ENCODE measurements around the gene SCN1A. TPM values are rescaled to one million over a fixed set of nuclear protein-coding genes. Genes with fewer than 3 reads are reported as not detected.
"Not testable (repeated sequence)": the region's sequence is repeated elsewhere in the genome, so short reads cannot be mapped to it uniquely, and the experiment has no call there.

SCN1A gene
- total RNA-seq, 1 donor from 2014 or later: 1.8 TPM

DNA sequence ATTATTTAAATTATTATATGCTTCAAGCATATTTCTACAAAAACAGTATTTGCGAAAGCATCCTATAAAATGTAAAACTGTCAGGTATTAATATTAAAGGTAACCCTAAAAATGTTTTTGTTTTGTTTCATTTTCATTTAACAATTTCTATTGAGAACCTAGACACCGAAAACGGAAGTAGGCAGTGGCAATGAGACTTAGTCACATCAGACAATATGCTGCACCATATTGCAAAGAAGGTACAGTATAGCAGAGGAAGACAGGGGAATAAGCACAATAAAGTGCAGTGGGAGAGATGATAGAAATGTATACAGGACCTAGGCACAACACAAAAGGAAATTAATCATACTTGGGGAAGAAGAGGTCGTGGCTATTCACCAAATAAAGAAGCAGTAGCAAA lies 12.2 kb downstream of the SCN1A start:
- H3K4me1 Mint-ChIP-seq (ENCODE audit: low read depth, unreplicated experiment): no peaks in the 10 kb centered on the region
- TF ChIP-seq, protein P1, sequence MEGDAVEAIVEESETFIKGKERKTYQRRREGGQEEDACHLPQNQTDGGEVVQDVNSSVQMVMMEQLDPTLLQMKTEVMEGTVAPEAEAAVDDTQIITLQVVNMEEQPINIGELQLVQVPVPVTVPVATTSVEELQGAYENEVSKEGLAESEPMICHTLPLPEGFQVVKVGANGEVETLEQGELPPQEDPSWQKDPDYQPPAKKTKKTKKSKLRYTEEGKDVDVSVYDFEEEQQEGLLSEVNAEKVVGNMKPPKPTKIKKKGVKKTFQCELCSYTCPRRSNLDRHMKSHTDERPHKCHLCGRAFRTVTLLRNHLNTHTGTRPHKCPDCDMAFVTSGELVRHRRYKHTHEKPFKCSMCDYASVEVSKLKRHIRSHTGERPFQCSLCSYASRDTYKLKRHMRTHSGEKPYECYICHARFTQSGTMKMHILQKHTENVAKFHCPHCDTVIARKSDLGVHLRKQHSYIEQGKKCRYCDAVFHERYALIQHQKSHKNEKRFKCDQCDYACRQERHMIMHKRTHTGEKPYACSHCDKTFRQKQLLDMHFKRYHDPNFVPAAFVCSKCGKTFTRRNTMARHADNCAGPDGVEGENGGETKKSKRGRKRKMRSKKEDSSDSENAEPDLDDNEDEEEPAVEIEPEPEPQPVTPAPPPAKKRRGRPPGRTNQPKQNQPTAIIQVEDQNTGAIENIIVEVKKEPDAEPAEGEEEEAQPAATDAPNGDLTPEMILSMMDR (IDR thresholded peaks at IDR 0.05; ENCODE audit: partially characterized antibody, unreplicated experiment): no peak
- DNase-seq: no peak
- no peak overlapping the region for H3K4me3 Mint-ChIP-seq (ENCODE audit: unreplicated experiment)
- H3K36me3 Mint-ChIP-seq (ENCODE audit: unreplicated experiment): peaks cover 10% of the 10 kb centered on the region
- no peaks in the 10 kb centered on the region for H3K9me3 Mint-ChIP-seq (ENCODE audit: unreplicated experiment)
- H3K27me3 Mint-ChIP-seq (ENCODE audit: unreplicated experiment): peaks cover 1% of the 10 kb centered on the region
- H3K27ac Mint-ChIP-seq (ENCODE audit: unreplicated experiment): no peak overlapping the region

DNA sequence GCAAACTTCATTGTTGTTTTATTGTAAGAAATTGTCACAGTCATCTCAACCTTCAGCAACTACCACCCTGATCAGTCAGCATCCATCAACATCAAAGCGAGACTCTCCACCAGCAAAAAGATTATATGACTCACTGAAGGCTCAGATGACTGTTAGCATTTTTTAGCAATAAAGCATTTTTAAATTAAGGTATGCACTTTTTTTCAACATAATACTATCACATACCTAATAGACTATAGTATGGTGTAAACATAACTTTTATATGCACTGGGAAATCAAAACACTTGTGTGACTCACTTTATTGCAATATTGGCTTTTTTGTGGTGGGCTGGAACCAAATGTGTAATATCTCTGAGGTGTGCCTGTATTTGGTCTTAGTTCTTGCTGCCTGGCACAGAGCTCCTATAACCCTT lies 15.6 kb downstream of the SCN1A start:
- Mint-ChIP-seq H3K4me3 (ENCODE audit: unreplicated experiment) (no peak overlapping the region), H3K9me3 (ENCODE audit: unreplicated experiment) (no peaks in the 10 kb centered on the region), H3K27me3 (ENCODE audit: unreplicated experiment) (no peaks in the 10 kb centered on the region), H3K4me1 (ENCODE audit: low read depth, unreplicated experiment) (no peaks in the 10 kb centered on the region), H3K36me3 (ENCODE audit: unreplicated experiment) (peaks cover 15% of the 10 kb centered on the region), H3K27ac (ENCODE audit: unreplicated experiment) (no peak overlapping the region)
- DNase-seq: no peak
- TF ChIP-seq, protein P1 (IDR thresholded peaks at IDR 0.05; ENCODE audit: partially characterized antibody, unreplicated experiment): no peak

DNA sequence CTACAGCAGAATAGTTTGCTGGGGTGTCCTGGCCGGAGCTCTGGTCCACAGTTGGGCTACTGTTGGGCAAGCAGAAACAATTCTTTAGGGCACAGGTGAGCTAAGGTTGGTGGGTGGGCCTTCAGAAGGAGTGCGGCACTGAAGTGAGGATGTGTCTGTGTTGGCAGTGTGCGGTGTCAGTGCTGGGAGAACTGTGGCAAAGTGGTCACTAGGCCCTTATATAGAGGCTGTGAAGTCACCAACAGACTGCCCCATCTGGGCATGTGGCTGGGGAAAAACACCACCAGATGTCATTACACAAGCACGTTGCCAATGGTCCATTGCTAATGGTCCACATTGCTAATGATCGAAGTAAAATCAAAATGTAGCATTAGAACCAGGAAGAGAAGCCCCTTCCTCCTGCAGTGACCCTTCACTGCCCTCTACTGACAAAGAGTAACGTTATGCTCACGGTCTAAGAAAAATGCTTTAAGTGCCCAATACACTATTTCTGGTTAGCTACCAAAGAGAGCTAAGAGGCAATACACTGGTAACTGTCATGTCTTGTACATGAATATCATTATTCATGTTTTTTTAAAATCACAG lies 21.3 kb downstream of the SCN1A start:
- Mint-ChIP-seq H3K27me3 (ENCODE audit: unreplicated experiment) (peaks cover 1% of the 10 kb centered on the region), H3K4me3 (ENCODE audit: unreplicated experiment) (no peak overlapping the region), H3K36me3 (ENCODE audit: unreplicated experiment) (peaks cover 14% of the 10 kb centered on the region), H3K9me3 (ENCODE audit: unreplicated experiment) (peaks cover 8% of the 10 kb centered on the region), H3K4me1 (ENCODE audit: low read depth, unreplicated experiment) (peaks cover 6% of the 10 kb centered on the region), H3K27ac (ENCODE audit: unreplicated experiment) (peak overlapping the region; percentile 83)
- peak; percentile 47 for DNase-seq
- TF ChIP-seq, protein P1 (IDR thresholded peaks at IDR 0.05; ENCODE audit: partially characterized antibody, unreplicated experiment): peak; percentile 31

DNA sequence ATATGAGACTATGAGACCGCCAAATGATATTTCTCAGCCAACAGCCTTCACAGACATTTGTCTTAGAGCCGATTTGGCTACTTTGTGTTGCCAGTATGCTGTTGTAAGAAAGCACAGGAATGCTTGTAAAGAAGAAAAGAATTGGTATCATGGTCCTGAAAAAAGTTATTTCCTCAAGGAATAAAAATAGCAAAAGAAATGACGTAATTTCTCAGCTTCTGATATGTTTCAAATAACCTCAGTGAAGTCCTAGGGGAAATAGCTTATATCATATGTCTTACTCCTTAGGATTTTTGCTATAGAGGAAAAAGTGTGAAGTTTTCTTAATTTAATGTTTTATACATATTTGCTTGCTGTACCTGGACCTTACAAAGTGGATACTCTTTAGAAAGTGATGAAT lies 23.0 kb downstream of the SCN1A start:
- no peaks in the 10 kb centered on the region for H3K36me3 Mint-ChIP-seq (ENCODE audit: unreplicated experiment)
- H3K27ac Mint-ChIP-seq (ENCODE audit: unreplicated experiment): no peak overlapping the region
- H3K27me3 Mint-ChIP-seq (ENCODE audit: unreplicated experiment): peaks cover 2% of the 10 kb centered on the region
- no peak overlapping the region for H3K4me3 Mint-ChIP-seq (ENCODE audit: unreplicated experiment)
- TF ChIP-seq, protein P1 (IDR thresholded peaks at IDR 0.05; ENCODE audit: partially characterized antibody, unreplicated experiment): no peak
- H3K9me3 Mint-ChIP-seq (ENCODE audit: unreplicated experiment): peaks cover 8% of the 10 kb centered on the region
- H3K4me1 Mint-ChIP-seq (ENCODE audit: low read depth, unreplicated experiment): peaks cover 6% of the 10 kb centered on the region
- DNase-seq: no peak

DNA sequence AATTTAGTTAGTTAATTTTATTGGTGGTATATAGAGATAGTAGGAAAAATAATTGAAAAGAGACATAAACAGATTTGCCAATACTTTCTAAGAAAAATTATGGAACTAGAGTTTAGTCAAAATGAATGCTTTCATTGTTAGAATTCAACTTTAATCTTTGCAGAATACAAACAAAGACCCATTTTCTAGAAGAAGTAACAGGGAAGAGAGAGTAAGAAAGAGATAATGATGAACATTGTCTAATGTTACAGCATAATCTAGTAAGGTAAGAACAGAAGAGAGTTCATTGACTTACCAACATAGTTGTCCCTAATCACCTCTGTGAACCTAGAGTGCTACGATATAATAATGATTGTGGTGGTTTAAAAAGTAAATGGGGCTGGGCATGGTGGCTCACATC lies 23.7 kb downstream of the SCN1A start:
- Mint-ChIP-seq H3K4me3 (ENCODE audit: unreplicated experiment) (no peak overlapping the region), H3K4me1 (ENCODE audit: low read depth, unreplicated experiment) (peaks cover 6% of the 10 kb centered on the region), H3K27ac (ENCODE audit: unreplicated experiment) (no peak overlapping the region), H3K36me3 (ENCODE audit: unreplicated experiment) (no peaks in the 10 kb centered on the region), H3K27me3 (ENCODE audit: unreplicated experiment) (peaks cover 2% of the 10 kb centered on the region), H3K9me3 (ENCODE audit: unreplicated experiment) (peaks cover 8% of the 10 kb centered on the region)
- DNase-seq: no peak
- TF ChIP-seq, protein P1 (IDR thresholded peaks at IDR 0.05; ENCODE audit: partially characterized antibody, unreplicated experiment): no peak

DNA sequence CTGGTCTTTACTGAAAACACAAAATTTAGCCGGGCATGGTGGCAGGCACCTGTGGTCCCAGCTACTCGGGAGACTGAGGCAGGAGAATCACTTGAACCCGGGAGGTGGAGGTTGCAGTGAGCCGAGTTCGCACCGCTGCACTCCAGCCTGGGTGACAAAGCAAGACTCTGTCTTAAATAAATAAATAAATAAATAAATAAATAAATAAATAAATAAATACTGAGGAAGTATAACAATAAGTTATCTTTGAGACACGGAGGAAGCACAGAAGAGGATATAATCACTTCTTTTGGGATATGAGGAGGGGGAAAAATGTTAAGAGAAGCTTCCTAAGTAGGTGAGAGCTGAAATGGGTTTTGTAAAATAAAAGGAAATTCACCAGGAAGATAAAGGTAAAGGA lies 24.5 kb downstream of the SCN1A start:
- not testable (repeated sequence) for H3K4me3 Mint-ChIP-seq (ENCODE audit: unreplicated experiment); H3K27me3 Mint-ChIP-seq (ENCODE audit: unreplicated experiment); H3K9me3 Mint-ChIP-seq (ENCODE audit: unreplicated experiment); H3K27ac Mint-ChIP-seq (ENCODE audit: unreplicated experiment); DNase-seq; H3K4me1 Mint-ChIP-seq (ENCODE audit: low read depth, unreplicated experiment); H3K36me3 Mint-ChIP-seq (ENCODE audit: unreplicated experiment)

Measured in glutamatergic neuron (in vitro differentiated cells).